WTC11 (cell line): ENCODE data around the gene ZNF683. TPM values are rescaled to one million over a fixed set of nuclear protein-coding genes. Genes with fewer than 3 reads are reported as not detected.

ENCODE experiments used
- ATAC-seq: fragments of 200-7000 bp; cut with Tn5 transposase; 2 replicates; pipeline ENCODE4 v1.10.0; 2021; ENCODE audit warnings: mild to moderate bottlenecking, moderate library complexity
- CTCF ChIA-PET: fragments of 300-600 bp; sonication (Branson Sonifier 250); formaldehyde crosslinking; loops from one replicate; lab custom pipeline; 2021; ENCODE audit warnings: antibody characterized with exemption; lab: Charles Lee
- POLR2A ChIA-PET: fragments of 350-600 bp; sonication (Branson Sonifier 250); formaldehyde crosslinking; loops from one replicate; lab custom pipeline; 2021; ENCODE audit warnings: antibody characterized with exemption; lab: Charles Lee
- DNase-seq: peaks from one replicate; pipeline ENCODE4 v3.0.0; 2021; ENCODE audit warnings: low spot score
- H3K27ac Mint-ChIP-seq: 2 replicates; pipeline ENCODE4 v1.8.0; 2021; ENCODE audit warnings: mixed read lengths
- H3K27me3 Mint-ChIP-seq: 2 replicates; pipeline ENCODE4 v1.8.0; 2021; ENCODE audit warnings: low read depth, mild to moderate bottlenecking, moderate library complexity, mixed read lengths
- H3K36me3 Mint-ChIP-seq: 2 replicates; pipeline ENCODE4 v1.8.0; 2021; ENCODE audit warnings: mixed read lengths
- H3K4me1 Mint-ChIP-seq: 2 replicates; pipeline ENCODE4 v1.8.0; 2022; ENCODE audit warnings: mixed read lengths
- H3K4me3 Mint-ChIP-seq: 2 replicates; pipeline ENCODE4 v1.8.0; 2021; ENCODE audit warnings: mild to moderate bottlenecking, moderate library complexity, mixed read lengths
- H3K9me3 Mint-ChIP-seq: 2 replicates; pipeline ENCODE4 v1.8.0; 2021; ENCODE audit warnings: mixed read lengths
- ATF1 ChIP-seq: sonication (generic); formaldehyde crosslinking; IDR thresholded peaks from 2 replicates; pipeline ENCODE4 v1.8.1; 2023; ENCODE audit warnings: mild to moderate bottlenecking, moderate library complexity, missing genetic modification reagents
- CREB1 ChIP-seq: sonication (generic); formaldehyde crosslinking; IDR thresholded peaks from 2 replicates; pipeline ENCODE4 v1.8.0; 2023; ENCODE audit warnings: mild to moderate bottlenecking, missing genetic modification reagents
- ELF4 ChIP-seq: sonication (generic); formaldehyde crosslinking; IDR thresholded peaks from 2 replicates; pipeline ENCODE4 v1.8.1; 2022; ENCODE audit warnings: low read depth, mild to moderate bottlenecking, moderate library complexity, missing genetic modification reagents
- GABPB1 ChIP-seq: sonication (generic); formaldehyde crosslinking; IDR thresholded peaks from 2 replicates; pipeline ENCODE4 v1.8.1; 2023; ENCODE audit warnings: mild to moderate bottlenecking, missing genetic modification reagents
- GTF2I ChIP-seq: fragments of 250-450 bp; sonication (Bioruptor Pico); conservative IDR thresholded peaks from 2 replicates; pipeline ENCODE4 v1.4.0; 2021; ENCODE audit warnings: mild to moderate bottlenecking
- MYBL2 ChIP-seq: sonication (generic); formaldehyde crosslinking; IDR thresholded peaks from 2 replicates; pipeline ENCODE4 v1.8.1; 2023; ENCODE audit warnings: mild to moderate bottlenecking, moderate library complexity, missing genetic modification reagents
- OVOL2 ChIP-seq: fragments of 250-450 bp; sonication (Bioruptor Pico); IDR thresholded peaks from 2 replicates; pipeline ENCODE4 v1.9.0; 2021; ENCODE audit warnings: mild to moderate bottlenecking, borderline replicate concordance
- RORB ChIP-seq: fragments of 250-450 bp; sonication (Bioruptor Pico); IDR thresholded peaks from 2 replicates; pipeline ENCODE4 v1.9.0; 2021; ENCODE audit warnings: mild to moderate bottlenecking
- SP1 ChIP-seq: sonication (generic); formaldehyde crosslinking; conservative IDR thresholded peaks from 2 replicates; pipeline ENCODE4 v1.8.1; 2022; ENCODE audit warnings: missing genetic modification reagents
- TCF7 ChIP-seq: sonication (generic); formaldehyde crosslinking; IDR thresholded peaks from 2 replicates; pipeline ENCODE4 v1.8.0; 2022; ENCODE audit warnings: mild to moderate bottlenecking, low read depth, missing genetic modification reagents, moderate library complexity
- ZNF121 ChIP-seq: sonication (generic); formaldehyde crosslinking; IDR thresholded peaks from 2 replicates; pipeline ENCODE4 v1.8.0; 2023; ENCODE audit warnings: missing genetic modification reagents
- ZNF219 ChIP-seq: sonication (generic); formaldehyde crosslinking; IDR thresholded peaks from 2 replicates; pipeline ENCODE4 v1.8.0; 2023; ENCODE audit warnings: missing genetic modification reagents, mild to moderate bottlenecking, borderline replicate concordance
- ZNF232 ChIP-seq: sonication (generic); formaldehyde crosslinking; IDR thresholded peaks from 2 replicates; pipeline ENCODE4 v1.8.0; 2022; ENCODE audit warnings: mild to moderate bottlenecking, missing genetic modification reagents
- ZNF317 ChIP-seq: sonication (generic); formaldehyde crosslinking; IDR thresholded peaks from 2 replicates; pipeline ENCODE4 v1.8.1; 2023; ENCODE audit warnings: low read depth, mild to moderate bottlenecking, moderate library complexity, missing genetic modification reagents, borderline replicate concordance
- total RNA-seq: library from RNA; stranded (reverse); gene quantifications from 3 replicates; pipeline ENCODE4 v1.2.3, GENCODE V29; 2021
- TF ChIP-seq, protein P1 (sequence below): fragments of 250-450 bp; sonication (Bioruptor Pico); IDR thresholded peaks from 2 replicates; pipeline ENCODE4 v1.9.0; 2021; ENCODE audit warnings: moderate library complexity, mild to moderate bottlenecking, inconsistent platforms, borderline replicate concordance
- TF ChIP-seq, protein P2 (sequence below): fragments of 250-450 bp; sonication (Bioruptor Pico); conservative IDR thresholded peaks from 2 replicates; pipeline ENCODE4 v1.9.0; 2021; ENCODE audit warnings: mild to moderate bottlenecking
- TF ChIP-seq, protein P3 (sequence below): sonication (generic); formaldehyde crosslinking; IDR thresholded peaks from 2 replicates; pipeline ENCODE4 v1.8.1; 2022; ENCODE audit warnings: missing genetic modification reagents, borderline replicate concordance
- TF ChIP-seq, protein P4 (sequence below): sonication (generic); formaldehyde crosslinking; IDR thresholded peaks from 2 replicates; pipeline ENCODE4 v1.8.0; 2023; ENCODE audit warnings: mild to moderate bottlenecking, missing genetic modification reagents
- TF ChIP-seq, protein P5 (sequence below): sonication (generic); formaldehyde crosslinking; IDR thresholded peaks from 2 replicates; pipeline ENCODE4 v1.8.1; 2022; ENCODE audit warnings: mild to moderate bottlenecking, moderate library complexity, missing genetic modification reagents
- TF ChIP-seq, protein P6 (sequence below): sonication (generic); formaldehyde crosslinking; IDR thresholded peaks from 2 replicates; pipeline ENCODE4 v1.8.0; 2022; ENCODE audit warnings: missing genetic modification reagents

Gene ZNF683
- total RNA-seq, 1 experiment from 2014 or later = not detected

DNA sequence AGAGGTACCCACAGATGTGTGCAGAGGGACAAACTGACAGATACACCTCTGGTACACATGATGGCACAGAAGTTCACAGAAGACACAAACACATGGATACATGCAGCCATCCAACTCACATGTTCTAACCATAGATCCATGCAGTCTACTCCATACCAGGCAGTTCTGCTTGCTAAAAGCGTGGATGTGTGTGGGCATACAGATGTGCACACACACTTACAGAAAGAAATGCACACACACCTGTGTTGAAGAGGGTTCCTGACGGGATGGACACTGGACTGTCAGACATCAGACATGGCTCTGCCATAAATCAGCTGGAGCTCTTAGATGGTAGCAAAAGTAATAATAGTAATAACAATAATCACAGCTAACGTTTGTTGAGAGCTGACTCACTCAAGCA lies 48.0 kb downstream of the ZNF683 start:
- H3K9me3 Mint-ChIP-seq = no peaks in the 10 kb centered on the region
- CTCF ChIA-PET = interaction anchor here (11.1 kb wide), 1 partner anchor 40 kb away, joined by 306 read pairs; the partner anchor contains the start of gene SH3BGRL3
- no peaks in the 10 kb centered on the region for H3K27me3 Mint-ChIP-seq
- TF ChIP-seq SP1 (CRISPR knock-in tag) = no peak
- TF ChIP-seq, protein P1, sequence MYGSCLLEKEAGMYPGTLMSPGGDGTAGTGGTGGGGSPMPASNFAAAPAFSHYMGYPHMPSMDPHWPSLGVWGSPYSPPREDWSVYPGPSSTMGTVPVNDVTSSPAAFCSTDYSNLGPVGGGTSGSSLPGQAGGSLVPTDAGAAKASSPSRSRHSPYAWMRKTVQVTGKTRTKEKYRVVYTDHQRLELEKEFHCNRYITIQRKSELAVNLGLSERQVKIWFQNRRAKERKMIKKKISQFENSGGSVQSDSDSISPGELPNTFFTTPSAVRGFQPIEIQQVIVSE (CRISPR knock-in tag) = no peak
- TF ChIP-seq MYBL2 (CRISPR knock-in tag) = no peak
- TF ChIP-seq ZNF121 (CRISPR knock-in tag) = no peak
- TF ChIP-seq, protein P2, sequence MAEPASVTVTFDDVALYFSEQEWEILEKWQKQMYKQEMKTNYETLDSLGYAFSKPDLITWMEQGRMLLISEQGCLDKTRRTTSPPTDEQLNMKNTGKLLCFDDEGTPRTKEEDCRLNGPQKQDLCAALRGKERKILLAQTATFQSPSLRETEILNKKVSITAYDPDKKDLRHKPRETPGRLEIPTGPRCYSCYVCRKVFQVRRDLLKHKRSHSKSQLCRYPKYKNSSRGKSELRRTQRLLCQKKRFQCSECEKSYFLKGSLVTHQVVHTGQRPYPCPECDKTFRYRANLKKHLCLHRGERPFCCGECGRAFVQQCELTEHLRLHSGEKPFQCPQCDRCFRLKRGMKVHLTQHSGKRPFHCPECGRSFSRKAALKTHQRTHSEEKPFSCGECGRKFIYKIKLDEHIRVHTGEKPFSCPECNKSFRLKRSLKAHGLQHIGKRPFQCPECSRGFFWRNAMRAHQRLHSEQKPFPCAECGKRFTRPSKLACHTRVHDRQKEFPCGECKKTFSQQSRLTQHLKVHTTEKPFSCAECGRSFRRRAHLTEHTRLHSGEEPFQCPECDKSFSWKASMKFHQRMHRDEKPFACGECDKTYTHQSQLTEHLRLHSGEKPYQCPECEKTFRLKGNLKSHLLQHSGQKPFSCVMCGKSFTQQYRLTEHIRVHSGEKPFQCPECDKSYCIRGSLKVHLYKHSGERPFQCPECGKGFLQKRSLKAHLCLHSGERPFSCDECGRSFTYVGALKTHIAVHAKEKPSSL (CRISPR knock-in tag) = no peak
- TF ChIP-seq CREB1 (CRISPR knock-in tag) = no peak
- no peak for TF ChIP-seq OVOL2 (CRISPR knock-in tag)
- no peak for TF ChIP-seq ATF1 (CRISPR knock-in tag)
- no peak for TF ChIP-seq ELF4 (CRISPR knock-in tag)
- no peak overlapping the region for H3K4me3 Mint-ChIP-seq
- ATAC-seq (no peak), DNase-seq (no peak)
- peaks cover 24% of the 10 kb centered on the region for H3K36me3 Mint-ChIP-seq
- POLR2A ChIA-PET = no interaction called here
- H3K27ac Mint-ChIP-seq = no peak overlapping the region
- peaks cover 6% of the 10 kb centered on the region for H3K4me1 Mint-ChIP-seq

DNA sequence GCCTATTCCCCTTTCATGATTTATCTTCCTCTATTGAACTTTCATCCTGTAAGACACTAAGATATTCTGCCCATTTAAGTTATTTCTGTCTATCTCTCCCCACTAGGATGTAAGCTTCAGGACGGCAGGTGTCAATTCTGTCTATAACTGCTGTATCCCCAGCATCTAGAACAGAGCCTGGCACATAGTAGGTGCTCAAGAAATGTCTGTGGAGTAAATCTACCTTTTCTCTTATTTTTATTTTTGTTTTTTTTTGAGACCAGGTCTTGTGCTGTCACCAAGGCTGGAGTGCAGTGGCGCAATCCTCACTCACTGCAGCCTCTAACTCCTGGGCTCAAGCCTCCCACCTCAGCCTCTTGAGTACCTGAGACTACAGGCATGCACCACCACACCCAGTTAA lies 49.2 kb downstream of the ZNF683 start:
- ChIA-PET CTCF (interaction anchor here (0.6 to 11.1 kb wide), 4 partner anchors 39 to 361 kb away, joined by 4 to 306 read pairs (median 14); partner anchors contain the start of gene SH3BGRL3), POLR2A (no interaction called here)
- no peak for TF ChIP-seq ZNF317 (CRISPR knock-in tag)
- no peak for TF ChIP-seq RORB (CRISPR knock-in tag)
- TF ChIP-seq ZNF219 (CRISPR knock-in tag) = no peak
- H3K36me3 Mint-ChIP-seq = peaks cover 24% of the 10 kb centered on the region
- no peak overlapping the region for H3K4me3 Mint-ChIP-seq
- peaks cover 6% of the 10 kb centered on the region for H3K4me1 Mint-ChIP-seq
- H3K27me3 Mint-ChIP-seq = no peaks in the 10 kb centered on the region
- no peak overlapping the region for H3K27ac Mint-ChIP-seq
- ATAC-seq (no peak), DNase-seq (no peak)
- H3K9me3 Mint-ChIP-seq = no peaks in the 10 kb centered on the region

DNA sequence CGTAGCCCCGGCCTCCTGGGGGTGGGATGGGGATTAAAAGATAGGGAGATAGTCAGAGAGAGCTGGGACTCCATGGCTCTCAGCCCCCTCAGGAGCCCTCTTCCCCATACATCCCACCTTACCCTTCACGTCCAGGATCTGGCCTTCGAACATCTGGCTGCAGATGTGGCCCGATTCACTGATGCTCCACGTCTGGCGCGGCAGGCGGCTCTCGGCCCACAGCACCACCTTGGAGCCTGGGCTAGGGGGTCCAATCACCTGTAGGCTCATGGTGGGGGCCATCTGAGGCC lies 50.6 kb downstream of the ZNF683 start:
- CTCF ChIA-PET = interaction anchor here (0.6 to 11.1 kb wide), 34 partner anchors 10 to 276 kb away, joined by 3 to 306 read pairs (median 4); partner anchors contain the start of genes CATSPER4, SH3BGRL3, SLC30A2 and UBXN11
- Mint-ChIP-seq H3K9me3 (no peaks in the 10 kb centered on the region), H3K27me3 (no peaks in the 10 kb centered on the region), H3K4me1 (peaks cover 17% of the 10 kb centered on the region), H3K4me3 (no peak overlapping the region), H3K27ac (no peak overlapping the region), H3K36me3 (peaks cover 24% of the 10 kb centered on the region)
- POLR2A ChIA-PET = interaction anchor here (0.8 to 0.9 kb wide), 2 partner anchors 88 to 95 kb away, joined by 3 read pairs; partner anchors contain the start of gene CEP85
- DNase-seq (no peak), ATAC-seq (no peak)
- TF ChIP-seq, protein P3, sequence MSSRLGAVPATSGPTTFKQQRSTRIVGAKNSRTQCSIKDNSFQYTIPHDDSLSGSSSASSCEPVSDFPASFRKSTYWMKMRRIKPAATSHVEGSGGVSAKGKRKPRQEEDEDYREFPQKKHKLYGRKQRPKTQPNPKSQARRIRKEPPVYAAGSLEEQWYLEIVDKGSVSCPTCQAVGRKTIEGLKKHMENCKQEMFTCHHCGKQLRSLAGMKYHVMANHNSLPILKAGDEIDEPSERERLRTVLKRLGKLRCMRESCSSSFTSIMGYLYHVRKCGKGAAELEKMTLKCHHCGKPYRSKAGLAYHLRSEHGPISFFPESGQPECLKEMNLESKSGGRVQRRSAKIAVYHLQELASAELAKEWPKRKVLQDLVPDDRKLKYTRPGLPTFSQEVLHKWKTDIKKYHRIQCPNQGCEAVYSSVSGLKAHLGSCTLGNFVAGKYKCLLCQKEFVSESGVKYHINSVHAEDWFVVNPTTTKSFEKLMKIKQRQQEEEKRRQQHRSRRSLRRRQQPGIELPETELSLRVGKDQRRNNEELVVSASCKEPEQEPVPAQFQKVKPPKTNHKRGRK (CRISPR knock-in tag) = no peak
- TF ChIP-seq OVOL2 (CRISPR knock-in tag) (no peak), GTF2I (CRISPR knock-in tag) (no peak), TCF7 (CRISPR knock-in tag) (no peak), GABPB1 (CRISPR knock-in tag) (no peak), ZNF232 (CRISPR knock-in tag) (no peak)
- TF ChIP-seq, protein P4, sequence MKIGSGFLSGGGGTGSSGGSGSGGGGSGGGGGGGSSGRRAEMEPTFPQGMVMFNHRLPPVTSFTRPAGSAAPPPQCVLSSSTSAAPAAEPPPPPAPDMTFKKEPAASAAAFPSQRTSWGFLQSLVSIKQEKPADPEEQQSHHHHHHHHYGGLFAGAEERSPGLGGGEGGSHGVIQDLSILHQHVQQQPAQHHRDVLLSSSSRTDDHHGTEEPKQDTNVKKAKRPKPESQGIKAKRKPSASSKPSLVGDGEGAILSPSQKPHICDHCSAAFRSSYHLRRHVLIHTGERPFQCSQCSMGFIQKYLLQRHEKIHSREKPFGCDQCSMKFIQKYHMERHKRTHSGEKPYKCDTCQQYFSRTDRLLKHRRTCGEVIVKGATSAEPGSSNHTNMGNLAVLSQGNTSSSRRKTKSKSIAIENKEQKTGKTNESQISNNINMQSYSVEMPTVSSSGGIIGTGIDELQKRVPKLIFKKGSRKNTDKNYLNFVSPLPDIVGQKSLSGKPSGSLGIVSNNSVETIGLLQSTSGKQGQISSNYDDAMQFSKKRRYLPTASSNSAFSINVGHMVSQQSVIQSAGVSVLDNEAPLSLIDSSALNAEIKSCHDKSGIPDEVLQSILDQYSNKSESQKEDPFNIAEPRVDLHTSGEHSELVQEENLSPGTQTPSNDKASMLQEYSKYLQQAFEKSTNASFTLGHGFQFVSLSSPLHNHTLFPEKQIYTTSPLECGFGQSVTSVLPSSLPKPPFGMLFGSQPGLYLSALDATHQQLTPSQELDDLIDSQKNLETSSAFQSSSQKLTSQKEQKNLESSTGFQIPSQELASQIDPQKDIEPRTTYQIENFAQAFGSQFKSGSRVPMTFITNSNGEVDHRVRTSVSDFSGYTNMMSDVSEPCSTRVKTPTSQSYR (CRISPR knock-in tag) = no peak
- TF ChIP-seq, protein P5, sequence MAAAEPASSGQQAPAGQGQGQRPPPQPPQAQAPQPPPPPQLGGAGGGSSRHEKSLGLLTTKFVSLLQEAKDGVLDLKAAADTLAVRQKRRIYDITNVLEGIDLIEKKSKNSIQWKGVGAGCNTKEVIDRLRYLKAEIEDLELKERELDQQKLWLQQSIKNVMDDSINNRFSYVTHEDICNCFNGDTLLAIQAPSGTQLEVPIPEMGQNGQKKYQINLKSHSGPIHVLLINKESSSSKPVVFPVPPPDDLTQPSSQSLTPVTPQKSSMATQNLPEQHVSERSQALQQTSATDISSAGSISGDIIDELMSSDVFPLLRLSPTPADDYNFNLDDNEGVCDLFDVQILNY (CRISPR knock-in tag) = no peak
- TF ChIP-seq, protein P6, sequence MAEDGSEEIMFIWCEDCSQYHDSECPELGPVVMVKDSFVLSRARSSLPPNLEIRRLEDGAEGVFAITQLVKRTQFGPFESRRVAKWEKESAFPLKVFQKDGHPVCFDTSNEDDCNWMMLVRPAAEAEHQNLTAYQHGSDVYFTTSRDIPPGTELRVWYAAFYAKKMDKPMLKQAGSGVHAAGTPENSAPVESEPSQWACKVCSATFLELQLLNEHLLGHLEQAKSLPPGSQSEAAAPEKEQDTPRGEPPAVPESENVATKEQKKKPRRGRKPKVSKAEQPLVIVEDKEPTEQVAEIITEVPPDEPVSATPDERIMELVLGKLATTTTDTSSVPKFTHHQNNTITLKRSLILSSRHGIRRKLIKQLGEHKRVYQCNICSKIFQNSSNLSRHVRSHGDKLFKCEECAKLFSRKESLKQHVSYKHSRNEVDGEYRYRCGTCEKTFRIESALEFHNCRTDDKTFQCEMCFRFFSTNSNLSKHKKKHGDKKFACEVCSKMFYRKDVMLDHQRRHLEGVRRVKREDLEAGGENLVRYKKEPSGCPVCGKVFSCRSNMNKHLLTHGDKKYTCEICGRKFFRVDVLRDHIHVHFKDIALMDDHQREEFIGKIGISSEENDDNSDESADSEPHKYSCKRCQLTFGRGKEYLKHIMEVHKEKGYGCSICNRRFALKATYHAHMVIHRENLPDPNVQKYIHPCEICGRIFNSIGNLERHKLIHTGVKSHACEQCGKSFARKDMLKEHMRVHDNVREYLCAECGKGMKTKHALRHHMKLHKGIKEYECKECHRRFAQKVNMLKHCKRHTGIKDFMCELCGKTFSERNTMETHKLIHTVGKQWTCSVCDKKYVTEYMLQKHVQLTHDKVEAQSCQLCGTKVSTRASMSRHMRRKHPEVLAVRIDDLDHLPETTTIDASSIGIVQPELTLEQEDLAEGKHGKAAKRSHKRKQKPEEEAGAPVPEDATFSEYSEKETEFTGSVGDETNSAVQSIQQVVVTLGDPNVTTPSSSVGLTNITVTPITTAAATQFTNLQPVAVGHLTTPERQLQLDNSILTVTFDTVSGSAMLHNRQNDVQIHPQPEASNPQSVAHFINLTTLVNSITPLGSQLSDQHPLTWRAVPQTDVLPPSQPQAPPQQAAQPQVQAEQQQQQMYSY = no peak
